Glutamatergic neuron (in vitro differentiated cells): ENCODE data around the gene SLC35E1. TPM values are rescaled to one million over a fixed set of nuclear protein-coding genes. Genes with fewer than 3 reads are reported as not detected.

Source experiments
- DNase-seq: peaks from one replicate; pipeline ENCODE4 v3.0.0; 2022
- H3K27ac Mint-ChIP-seq: one replicate; pipeline ENCODE4 v1.8.0; 2020; ENCODE audit warnings: mild to moderate bottlenecking, mixed read lengths, inconsistent platforms; ENCODE audit not compliant: unreplicated experiment
- H3K27me3 Mint-ChIP-seq: one replicate; pipeline ENCODE4 v1.8.0; 2020; ENCODE audit warnings: mild to moderate bottlenecking, moderate library complexity, mixed read lengths, inconsistent platforms; ENCODE audit not compliant: unreplicated experiment
- H3K36me3 Mint-ChIP-seq: one replicate; pipeline ENCODE4 v1.8.0; 2020; ENCODE audit warnings: mild to moderate bottlenecking, mixed read lengths, inconsistent platforms; ENCODE audit not compliant: unreplicated experiment
- H3K4me1 Mint-ChIP-seq: one replicate; pipeline ENCODE4 v1.8.0; 2020; ENCODE audit warnings: mild to moderate bottlenecking, low read depth, mixed read lengths, inconsistent platforms; ENCODE audit not compliant: unreplicated experiment
- H3K4me3 Mint-ChIP-seq: one replicate; pipeline ENCODE4 v1.8.0; 2020; ENCODE audit warnings: mild to moderate bottlenecking, mixed read lengths, inconsistent platforms; ENCODE audit not compliant: unreplicated experiment
- H3K9me3 Mint-ChIP-seq: one replicate; pipeline ENCODE4 v1.8.0; 2020; ENCODE audit warnings: mild to moderate bottlenecking, moderate library complexity, mixed read lengths, inconsistent platforms; ENCODE audit not compliant: unreplicated experiment
- total RNA-seq: library from RNA; stranded (reverse); fragmentation: NEBNext Ultra II Directional; extraction: Animal tissue kit (Norgen Biotek cat#: 25700); gene quantifications from one replicate; pipeline ENCODE4 v1.2.1, GENCODE V29; 2021; ENCODE audit not compliant: unreplicated experiment
- TF ChIP-seq, protein P1 (sequence below): fragments of 200-600 bp; sonication (generic); IDR thresholded peaks from one replicate; pipeline ENCODE4 v1.5.0; 2021; ENCODE audit not compliant: partially characterized antibody, unreplicated experiment

Gene SLC35E1
- total RNA-seq, 1 donor from 2014 or later, result 31.9 TPM

DNA sequence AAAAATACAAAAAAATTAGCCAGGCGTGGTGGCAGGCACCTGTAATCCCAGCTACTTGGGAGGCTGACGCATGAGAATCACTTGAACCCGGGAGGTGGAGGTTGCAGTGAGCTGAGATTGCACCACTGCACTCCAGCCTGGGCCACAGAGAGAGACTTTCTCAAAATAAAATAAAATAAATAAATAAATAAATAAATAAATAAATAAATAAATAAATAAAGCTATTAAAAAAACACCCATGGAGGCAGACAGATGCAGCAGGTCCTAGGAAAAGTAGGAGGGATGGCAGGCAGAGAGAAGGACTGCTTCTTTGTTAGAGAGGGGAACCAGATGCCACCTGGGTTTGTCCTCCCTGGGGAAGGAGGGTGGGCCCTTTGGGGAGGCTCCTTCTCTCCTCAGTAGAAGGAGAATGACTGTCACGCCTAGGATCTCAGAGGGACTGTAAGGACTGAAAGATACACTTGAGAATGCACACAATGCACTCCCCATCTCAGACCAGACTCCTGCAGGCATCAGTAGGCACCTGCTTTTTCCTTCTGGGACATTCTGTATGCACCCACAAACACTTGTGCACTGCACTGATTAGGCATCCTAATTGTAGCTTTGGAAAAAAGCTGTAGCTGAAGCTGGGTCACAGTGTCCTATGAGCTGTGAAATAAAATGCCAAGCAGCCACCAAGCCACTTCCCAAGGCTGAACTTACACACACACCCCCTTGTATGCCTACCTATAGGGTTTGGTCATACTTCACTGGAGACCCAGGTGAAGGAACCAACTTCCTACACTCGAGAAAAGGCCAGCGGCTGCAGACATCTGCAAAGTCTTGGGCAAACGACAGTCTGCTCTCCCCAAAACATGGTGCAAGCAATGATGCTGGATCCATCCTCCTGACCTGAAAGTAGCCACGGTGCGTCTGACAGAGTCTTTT is 18.9 kb upstream of the SLC35E1 start:
- peak overlapping the region; percentile 42 for H3K4me3 Mint-ChIP-seq
- no peak for DNase-seq
- H3K4me1 Mint-ChIP-seq, result peaks cover 56% of the 10 kb centered on the region
- H3K27me3 Mint-ChIP-seq, result peaks cover 5% of the 10 kb centered on the region
- peaks cover 10% of the 10 kb centered on the region for H3K9me3 Mint-ChIP-seq
- TF ChIP-seq, protein P1, sequence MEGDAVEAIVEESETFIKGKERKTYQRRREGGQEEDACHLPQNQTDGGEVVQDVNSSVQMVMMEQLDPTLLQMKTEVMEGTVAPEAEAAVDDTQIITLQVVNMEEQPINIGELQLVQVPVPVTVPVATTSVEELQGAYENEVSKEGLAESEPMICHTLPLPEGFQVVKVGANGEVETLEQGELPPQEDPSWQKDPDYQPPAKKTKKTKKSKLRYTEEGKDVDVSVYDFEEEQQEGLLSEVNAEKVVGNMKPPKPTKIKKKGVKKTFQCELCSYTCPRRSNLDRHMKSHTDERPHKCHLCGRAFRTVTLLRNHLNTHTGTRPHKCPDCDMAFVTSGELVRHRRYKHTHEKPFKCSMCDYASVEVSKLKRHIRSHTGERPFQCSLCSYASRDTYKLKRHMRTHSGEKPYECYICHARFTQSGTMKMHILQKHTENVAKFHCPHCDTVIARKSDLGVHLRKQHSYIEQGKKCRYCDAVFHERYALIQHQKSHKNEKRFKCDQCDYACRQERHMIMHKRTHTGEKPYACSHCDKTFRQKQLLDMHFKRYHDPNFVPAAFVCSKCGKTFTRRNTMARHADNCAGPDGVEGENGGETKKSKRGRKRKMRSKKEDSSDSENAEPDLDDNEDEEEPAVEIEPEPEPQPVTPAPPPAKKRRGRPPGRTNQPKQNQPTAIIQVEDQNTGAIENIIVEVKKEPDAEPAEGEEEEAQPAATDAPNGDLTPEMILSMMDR, result no peak
- no peaks in the 10 kb centered on the region for H3K36me3 Mint-ChIP-seq
- peak overlapping the region; percentile 43 for H3K27ac Mint-ChIP-seq

DNA sequence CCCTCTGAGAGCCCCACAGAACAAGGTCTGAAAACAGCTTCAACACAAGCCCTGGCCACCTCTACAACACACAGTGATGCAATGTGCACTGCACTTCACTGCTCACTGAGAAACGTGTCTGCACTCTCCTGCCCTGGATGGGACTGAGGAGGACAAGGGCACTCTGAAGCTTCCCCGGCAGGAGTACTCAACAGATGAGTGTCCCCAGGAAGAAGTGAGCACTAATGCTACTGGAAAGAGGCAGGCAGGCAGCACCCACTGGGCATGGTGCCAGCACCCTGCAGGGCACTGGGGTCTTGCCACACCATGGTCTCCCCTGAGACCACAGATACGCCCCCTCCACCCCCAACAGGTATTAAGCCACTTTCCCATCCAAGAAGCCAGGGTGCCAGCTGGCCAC is 17.7 kb upstream of the SLC35E1 start:
- no peak for DNase-seq
- TF ChIP-seq, protein P1, result no peak

DNA sequence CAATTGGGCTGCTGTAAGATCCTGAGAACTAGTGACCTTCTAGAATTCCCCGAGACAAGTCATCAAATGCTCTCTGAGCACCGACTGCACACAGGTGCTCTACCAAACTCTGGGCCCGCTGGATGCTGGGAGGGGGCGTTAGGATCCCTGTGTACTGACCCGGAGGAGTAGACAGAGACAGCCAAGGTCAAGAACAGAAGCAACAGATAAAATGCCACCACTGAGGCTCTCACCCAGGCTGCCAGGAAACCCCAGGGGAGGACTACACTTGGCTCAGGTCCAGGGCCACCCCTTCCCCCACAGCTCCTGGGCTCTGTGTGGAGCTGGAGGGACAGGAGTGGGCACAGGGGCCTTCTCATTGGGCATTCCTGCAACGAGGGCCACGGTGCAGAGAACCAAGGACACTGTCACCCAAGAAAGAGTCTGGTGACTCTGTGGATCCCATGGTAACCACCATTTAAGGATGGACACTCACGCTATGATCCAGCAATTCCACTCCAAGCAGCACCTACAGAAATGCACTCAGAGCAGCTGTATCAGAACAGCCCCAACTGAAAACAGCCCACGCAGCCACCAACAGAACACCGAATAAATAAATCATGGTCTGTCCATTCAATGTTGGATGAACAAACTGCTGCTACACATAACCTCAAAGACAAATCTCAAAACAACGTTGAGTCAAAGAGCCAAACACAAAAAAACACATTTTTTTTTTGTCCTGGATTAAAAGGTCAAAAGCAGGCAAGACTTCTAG is 16.8 kb upstream of the SLC35E1 start:
- Mint-ChIP-seq H3K4me3 (peak overlapping the region; percentile 3), H3K36me3 (no peaks in the 10 kb centered on the region), H3K27ac (peak overlapping the region; percentile 73), H3K27me3 (peaks cover 4% of the 10 kb centered on the region), H3K4me1 (peaks cover 72% of the 10 kb centered on the region), H3K9me3 (peaks cover 15% of the 10 kb centered on the region)
- TF ChIP-seq, protein P1, result no peak
- DNase-seq, result no peak

More for the DNA sequence above, 17.7 kb upstream of the SLC35E1 start:
- no peaks in the 10 kb centered on the region for H3K36me3 Mint-ChIP-seq
- H3K27me3 Mint-ChIP-seq, result peaks cover 7% of the 10 kb centered on the region
- peak overlapping the region; percentile 3 for H3K4me3 Mint-ChIP-seq
- H3K4me1 Mint-ChIP-seq, result peaks cover 66% of the 10 kb centered on the region
- peaks cover 10% of the 10 kb centered on the region for H3K9me3 Mint-ChIP-seq
- H3K27ac Mint-ChIP-seq, result peak overlapping the region; percentile 33

DNA sequence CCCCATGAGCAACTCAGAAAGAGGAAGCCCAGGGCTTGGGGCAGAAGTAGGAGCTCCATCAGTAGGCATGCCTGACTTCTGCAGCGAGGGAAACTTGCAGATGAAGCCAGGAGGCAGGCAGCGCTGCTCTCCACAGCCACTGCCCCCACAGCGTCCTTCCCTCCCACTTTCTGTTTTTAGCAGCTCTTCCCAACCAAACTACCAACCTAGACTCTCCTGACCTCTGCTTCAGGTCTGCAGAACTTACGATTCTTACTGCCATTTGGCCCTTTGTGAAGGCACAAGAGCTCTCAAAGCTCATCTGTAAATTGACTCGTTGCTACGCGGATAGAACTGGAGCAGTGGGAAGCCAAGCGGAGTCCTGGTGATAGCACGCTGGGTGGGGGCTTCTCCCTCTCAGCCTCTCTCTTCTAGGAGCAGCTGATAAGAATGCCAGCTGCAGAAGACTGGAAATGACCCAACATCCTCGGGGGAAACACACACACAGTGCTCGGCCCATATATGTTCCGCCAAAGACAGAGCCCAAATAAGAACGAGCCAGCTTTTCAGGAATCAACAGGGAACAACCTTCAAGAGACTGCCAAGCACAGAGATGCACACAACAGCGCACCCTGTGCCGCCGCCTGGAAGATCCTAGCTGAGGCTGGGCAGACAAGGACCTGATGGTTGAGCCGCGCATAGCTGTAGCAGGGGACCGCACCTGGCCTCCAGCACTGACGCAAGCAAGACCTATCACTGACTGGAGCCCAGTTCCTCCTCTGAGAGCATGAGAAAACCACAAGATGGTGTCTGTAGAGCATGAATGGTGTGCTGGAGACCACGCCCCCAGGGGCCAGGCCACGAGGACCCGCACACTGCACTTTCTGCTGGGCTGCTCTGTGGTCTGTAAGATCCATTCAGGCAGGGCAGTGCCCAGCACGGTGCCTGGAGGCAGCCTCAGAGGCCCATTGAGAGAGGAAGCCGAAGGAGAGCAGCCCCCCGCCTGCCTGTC is 15.9 kb upstream of the SLC35E1 start:
- Mint-ChIP-seq H3K4me3 (peak overlapping the region; percentile 74), H3K36me3 (no peaks in the 10 kb centered on the region), H3K27me3 (peaks cover 5% of the 10 kb centered on the region), H3K9me3 (peaks cover 13% of the 10 kb centered on the region), H3K4me1 (peaks cover 73% of the 10 kb centered on the region), H3K27ac (peak overlapping the region; percentile 73)
- no peak for DNase-seq
- TF ChIP-seq, protein P1, result no peak
